Measurements from ENCODE around the gene VIPAS39. TPM values are rescaled to one million over a fixed set of nuclear protein-coding genes. Genes with fewer than 3 reads are reported as not detected.

The VIPAS39 gene
- total RNA-seq, result 10.9 and 12.6 TPM in 2 replicates

DNA sequence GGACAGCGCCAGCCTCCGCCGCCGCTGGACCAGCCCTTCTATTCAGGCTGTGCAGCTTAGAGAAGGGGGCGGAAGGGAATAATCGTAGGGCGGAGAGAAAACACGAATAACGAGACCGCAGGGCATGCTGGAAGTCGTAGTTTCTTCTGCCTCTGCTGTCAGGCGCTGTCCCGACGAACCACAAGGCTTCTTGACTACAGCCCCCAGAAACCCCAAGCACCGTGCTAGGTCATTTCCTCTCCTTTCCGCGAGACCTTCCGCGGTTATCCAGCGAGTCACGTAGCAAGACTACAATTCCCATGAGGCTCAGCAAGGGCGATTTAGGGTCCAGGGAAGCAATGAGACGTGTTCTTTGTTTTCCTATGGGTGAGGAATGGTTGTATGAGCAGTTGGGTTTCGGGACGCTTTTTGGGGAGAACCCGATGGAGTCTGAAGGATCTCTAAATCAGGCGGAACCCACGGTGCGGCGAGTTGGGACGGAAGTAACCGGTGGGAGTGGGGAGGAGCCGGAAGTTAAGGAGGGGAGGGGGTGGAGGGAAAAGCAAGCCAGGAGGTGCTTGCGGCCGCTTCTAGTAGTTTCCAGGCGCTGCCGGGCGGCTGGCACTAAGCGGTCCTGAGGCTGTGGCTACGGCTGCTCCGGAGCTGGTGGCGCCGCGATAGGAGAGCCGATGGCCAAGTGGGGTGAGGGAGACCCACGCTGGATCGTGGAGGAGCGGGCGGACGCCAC lies at the start of gene VIPAS39, which contains the start of gene AHSA1:
Gene VIPAS39 (minus strand): TSS at position 80 of the 727 bp plus-strand sequence. CDS start 3,499 bp downstream, outside the sequence.
Gene AHSA1 (plus strand): TSS at position 572 of the 727 bp plus-strand sequence. CDS start 97 bp downstream, at position 669.

DNA sequence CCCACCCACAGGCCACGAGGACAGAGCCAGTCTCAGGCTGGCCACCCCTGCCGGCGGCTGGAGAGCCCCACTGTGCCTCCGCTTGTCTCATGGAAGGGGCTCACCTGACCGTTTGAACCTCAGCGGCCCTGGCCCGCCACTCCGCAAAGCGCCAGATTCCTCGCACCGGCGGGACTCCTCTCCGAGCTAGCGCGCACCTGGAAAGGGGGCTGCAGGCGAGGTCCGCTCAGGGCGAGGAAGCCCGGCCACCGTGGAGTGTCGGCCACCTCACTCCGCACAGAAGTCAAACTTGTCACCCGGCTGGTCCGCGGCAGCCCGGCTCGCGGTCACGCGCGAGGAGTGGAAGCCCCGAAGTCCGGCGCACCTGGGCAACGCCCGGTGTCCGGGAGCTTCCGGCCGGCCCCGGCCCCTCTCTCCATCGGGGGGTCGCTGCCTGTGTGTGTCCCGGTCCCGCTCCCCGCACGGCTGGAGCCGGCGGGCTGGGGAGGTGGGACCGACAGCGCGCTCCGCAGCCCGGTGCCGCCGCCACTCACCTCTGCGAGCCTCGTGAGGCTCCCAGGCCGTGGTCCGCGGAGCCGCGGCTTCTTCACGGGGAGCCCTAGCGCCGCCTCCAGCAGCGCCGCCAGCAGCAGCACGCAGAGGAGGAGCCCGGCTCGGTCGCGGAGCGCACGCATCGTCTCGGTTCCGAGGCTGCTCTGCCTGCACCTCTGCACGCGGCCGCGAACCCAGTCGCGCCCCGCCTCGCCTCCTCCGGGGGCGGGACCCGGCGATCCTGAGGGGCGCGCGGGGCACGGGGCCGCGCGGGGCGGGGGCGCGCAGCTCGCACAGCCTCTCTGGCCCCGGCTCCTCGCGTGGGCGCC lies 40.9 kb upstream of the VIPAS39 start, which contains the start of gene ISM2:
Gene ISM2 (minus strand): TSS at position 697 of the 860 bp plus-strand sequence. CDS start 23 bp downstream, at position 674.

DNA sequence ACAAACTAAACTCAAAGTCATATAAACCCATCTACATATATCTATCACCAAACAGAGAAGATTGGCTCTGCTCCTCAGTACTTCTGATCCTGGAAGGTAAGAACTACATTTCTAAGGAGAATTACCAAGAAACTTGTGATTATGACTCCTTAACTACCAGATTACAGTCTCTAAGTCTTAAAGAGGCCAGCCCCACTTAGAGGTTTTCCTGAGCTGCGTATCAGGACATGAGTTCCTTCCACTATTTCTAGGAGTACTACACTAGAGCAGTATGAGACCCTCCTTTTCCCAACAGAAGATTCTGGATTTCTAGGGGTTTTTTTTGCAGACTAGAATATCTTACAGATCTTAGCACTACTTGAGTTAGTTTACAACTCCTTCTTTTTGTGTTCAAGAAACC lies 34.0 kb downstream of the VIPAS39 start, which contains the start of gene NOXRED1:
Gene NOXRED1 (minus strand): TSS at position 101 of the 400 bp plus-strand sequence. CDS start 634 bp downstream, outside the sequence.

DNA sequence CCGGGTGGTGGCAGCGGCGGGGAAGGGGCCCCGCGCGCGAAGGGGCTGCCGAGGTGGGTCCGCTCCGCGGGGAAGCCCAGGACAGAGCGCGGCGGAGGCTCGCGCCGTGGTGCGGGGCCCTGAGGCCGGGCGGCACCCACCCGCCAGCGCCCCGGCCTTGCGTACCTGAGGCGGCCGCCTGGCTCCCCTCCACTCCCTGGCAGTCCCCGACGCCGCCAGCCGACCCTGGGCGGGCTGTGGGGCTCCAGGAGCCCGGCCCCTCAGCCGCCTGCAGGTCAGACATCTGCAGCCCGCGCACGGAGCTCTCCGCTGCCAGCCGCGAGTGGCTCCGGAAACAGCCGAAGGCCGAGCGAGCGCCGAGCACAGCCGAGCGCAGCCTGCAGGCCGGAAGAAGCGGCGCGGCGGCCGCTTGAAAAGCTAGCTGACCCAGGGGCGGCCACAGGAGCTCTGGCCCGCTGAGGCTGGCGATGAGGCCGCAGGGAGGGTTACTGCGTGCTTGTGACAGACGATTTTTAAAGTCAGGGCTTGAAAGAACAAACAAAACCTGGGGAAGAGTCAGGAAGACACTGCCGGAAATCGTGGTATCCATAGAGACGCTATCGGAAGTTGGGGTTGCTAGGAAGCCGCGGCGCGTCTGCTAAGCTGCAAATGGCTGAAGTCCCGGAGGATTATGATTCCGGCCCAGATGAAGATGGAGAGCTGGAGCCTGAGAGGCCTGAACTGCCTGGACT lies 80.5 kb downstream of the VIPAS39 start, which contains the start of the genes SAMD15 and TMED8:
Gene SAMD15 (plus strand): TSS at position 609 of the 731 bp plus-strand sequence. CDS start 40 bp downstream, at position 649.
Gene TMED8 (minus strand): TSS at position 324 of the 731 bp plus-strand sequence. CDS start 41 bp downstream, at position 283.

Other genes with a start within 250 kb of the VIPAS39 start
- not detected in 2 replicates for gene NGB, start 186.4 kb downstream of the VIPAS39 start, total RNA-seq
- 10.4 and 11.8 TPM in 2 replicates for gene POMT2, start 136.7 kb downstream of the VIPAS39 start, total RNA-seq
- 45.5 and 50.1 TPM in 2 replicates for gene GSTZ1, start 136.6 kb downstream of the VIPAS39 start, total RNA-seq
- 8.3 and 9.2 TPM in 2 replicates for gene TMED8, start 80.5 kb downstream of the VIPAS39 start, total RNA-seq
- gene SAMD15, start 80.2 kb downstream of the VIPAS39 start, total RNA-seq, result 0.19 and 0.39 TPM in 2 replicates
- not detected in 2 replicates for gene NOXRED1, start 34.1 kb downstream of the VIPAS39 start, total RNA-seq
- 108 and 213 TPM in 2 replicates for gene AHSA1, start 492 bp upstream of the VIPAS39 start, total RNA-seq
- gene ISM2, start 41.2 kb upstream of the VIPAS39 start, total RNA-seq, result 0.11 TPM in 1 of 2 replicates, not detected in the other
- 17.5 and 23.3 TPM in 2 replicates for gene SPTLC2, start 159.0 kb upstream of the VIPAS39 start, total RNA-seq